HepG2 (cell line): ENCODE data around the gene LBX2. TPM values are rescaled to one million over a fixed set of nuclear protein-coding genes. Genes with fewer than 3 reads are reported as not detected.

Source experiments
- CHD4 ChIP-seq: fragments of 200-600 bp; sonication (generic); IDR thresholded peaks from 2 replicates; pipeline ENCODE4 v1.7.0; 2017; ENCODE audit warnings: mild to moderate bottlenecking, low read length, borderline replicate concordance
- DNMT1 ChIP-seq: sonication (generic); formaldehyde crosslinking; IDR thresholded peaks from 2 replicates; pipeline ENCODE4 v1.5.1; 2020; ENCODE audit warnings: mild to moderate bottlenecking, missing genetic modification reagents
- FOSL1 ChIP-seq: sonication (generic); formaldehyde crosslinking; IDR thresholded peaks from 2 replicates; pipeline ENCODE4 v1.9.0; 2021; ENCODE audit warnings: missing genetic modification reagents, borderline replicate concordance
- FOXO4 ChIP-seq: sonication (generic); formaldehyde crosslinking; conservative IDR thresholded peaks from 2 replicates; pipeline ENCODE4 v1.8.1; 2023; ENCODE audit warnings: missing genetic modification reagents
- HMGXB4 ChIP-seq, 2 experiments: sonication (generic) in 1 of 2; formaldehyde crosslinking in 1 of 2; IDR thresholded peaks; 2 replicates each; pipeline versions ENCODE4 v1.4.0 to v1.6.1; 2018 to 2020; ENCODE audit warnings: missing genetic modification reagents in 2 of 2, borderline replicate concordance in 1 of 2, low read depth in 1 of 2, mild to moderate bottlenecking in 1 of 2, missing biosample characterization in 1 of 2
- KLF16 ChIP-seq, 2 experiments: sonication (generic) in 1 of 2; formaldehyde crosslinking in 1 of 2; IDR thresholded peaks; 2 replicates each; pipeline versions ENCODE4 v1.6.1 to v1.8.0; 2016 to 2023; ENCODE audit warnings: missing genetic modification reagents in 2 of 2, missing compliant biosample characterization in 1 of 2
- MAFF ChIP-seq: IDR thresholded peaks from 2 replicates; pipeline ENCODE4 v1.6.1; 2011; ENCODE audit warnings: low read depth, low read length, improper control_type of control experiment
- MEF2D ChIP-seq: sonication (generic); formaldehyde crosslinking; IDR thresholded peaks from 2 replicates; pipeline ENCODE4 v1.5.1; 2020; ENCODE audit warnings: mild to moderate bottlenecking, missing genetic modification reagents
- NR2F6 ChIP-seq, 2 experiments: IDR thresholded peaks; 2 replicates each; pipeline ENCODE4 v1.6.1; 2016; ENCODE audit warnings: antibody characterized with exemption in 1 of 2, mild to moderate bottlenecking in 1 of 2
- TAF1 ChIP-seq: sonication (generic); formaldehyde crosslinking; IDR thresholded peaks from 2 replicates; pipeline ENCODE4 v1.4.0; 2020; ENCODE audit warnings: missing genetic modification reagents
- TGIF2 ChIP-seq: IDR thresholded peaks from 2 replicates; pipeline ENCODE4 v1.6.1; 2016; ENCODE audit warnings: control low read depth, missing compliant biosample characterization
- ZBTB2 ChIP-seq: sonication (generic); formaldehyde crosslinking; IDR thresholded peaks from 2 replicates; pipeline ENCODE4 v1.8.0; 2022; ENCODE audit warnings: low read depth, missing genetic modification reagents
- ZFAT ChIP-seq: sonication (generic); formaldehyde crosslinking; conservative IDR thresholded peaks from 2 replicates; pipeline ENCODE4 v1.8.1; 2023; ENCODE audit warnings: missing genetic modification reagents, inconsistent platforms
- ZHX1 ChIP-seq: sonication (generic); formaldehyde crosslinking; IDR thresholded peaks from 2 replicates; pipeline ENCODE4 v1.8.1; 2022; ENCODE audit warnings: low read depth, mild to moderate bottlenecking, missing genetic modification reagents
- ZNF10 ChIP-seq: sonication (generic); formaldehyde crosslinking; IDR thresholded peaks from 2 replicates; pipeline ENCODE4 v1.4.0; 2020; ENCODE audit warnings: mild to moderate bottlenecking, low read depth, missing genetic modification reagents, borderline replicate concordance
- ZNF235 ChIP-seq: sonication (generic); formaldehyde crosslinking; IDR thresholded peaks from 2 replicates; pipeline ENCODE4 v1.8.1; 2023; ENCODE audit warnings: mild to moderate bottlenecking, missing genetic modification reagents, borderline replicate concordance
- ZNF251 ChIP-seq: sonication (generic); formaldehyde crosslinking; IDR thresholded peaks from 2 replicates; pipeline ENCODE4 v1.9.0; 2021; ENCODE audit warnings: mild to moderate bottlenecking, missing genetic modification reagents
- ZNF253 ChIP-seq: sonication (generic); formaldehyde crosslinking; IDR thresholded peaks from 2 replicates; pipeline ENCODE4 v1.8.0; 2022; ENCODE audit warnings: mild to moderate bottlenecking, missing genetic modification reagents, borderline replicate concordance
- ZNF569 ChIP-seq: sonication (generic); formaldehyde crosslinking; IDR thresholded peaks from 2 replicates; pipeline ENCODE4 v1.5.0; 2020; ENCODE audit warnings: mild to moderate bottlenecking, missing genetic modification reagents, moderate library complexity, borderline replicate concordance
- ZNF746 ChIP-seq: sonication (generic); formaldehyde crosslinking; IDR thresholded peaks from 2 replicates; pipeline ENCODE4 v1.8.0; 2022; ENCODE audit warnings: mild to moderate bottlenecking, missing genetic modification reagents
- ZNF83 ChIP-seq: sonication (generic); formaldehyde crosslinking; IDR thresholded peaks from 2 replicates; pipeline ENCODE4 v1.4.0; 2020; ENCODE audit warnings: missing genetic modification reagents, mild to moderate bottlenecking, borderline replicate concordance
- ZNF879 ChIP-seq: sonication (generic); formaldehyde crosslinking; IDR thresholded peaks from 2 replicates; pipeline ENCODE4 v1.8.1; 2023; ENCODE audit warnings: missing genetic modification reagents
- polyA plus RNA-seq, 8 experiments: library from polyadenylated mRNA; depleted of rRNA in 3 of 8; stranded (reverse) in 7 of 8; unstranded in 1 of 8; fragments of >200 nt; fragmentation: Illumina TruSeq in 4 of 8; extraction: Trizol in 4 of 8; gene quantifications; 2 replicates each; pipeline versions ENCODE4 v1.2.1 to v1.2.3, GENCODE V29; 2011 to 2016; ENCODE audit warnings: low read depth in 4 of 8, missing spikeins in 1 of 8, mixed read lengths in 1 of 8; ENCODE audit not compliant: insufficient read depth in 1 of 8
- total RNA-seq, 5 experiments: library from RNA; depleted of rRNA; stranded (reverse); fragments of >200 nt; fragmentation: Illumina TruSeq; extraction: Trizol; gene quantifications; 2 replicates each; pipeline ENCODE4 v1.2.3, GENCODE V29; 2016; ENCODE audit warnings: low read depth in 1 of 5

LBX2 gene
- total and polyA plus RNA-seq, 2 of the 13 experiments (the other 11 are each of a cell fraction or from before 2014, with no cell fraction given) = 6.4 to 8.1 TPM

- TF ChIP-seq ZBTB2 (CRISPR knock-in tag) = no peak
- TF ChIP-seq CHD4 = no peak
- no peak for TF ChIP-seq FOXO4 (CRISPR knock-in tag)
- TF ChIP-seq ZNF251 (CRISPR knock-in tag) = no peak
- TF ChIP-seq MEF2D (CRISPR knock-in tag) = no peak
- no peak for TF ChIP-seq ZFAT (CRISPR knock-in tag)
- TF ChIP-seq ZNF235 = 0 out of 2 replicates have a peak, but pooled peaks have one; percentile 40
- no peak for TF ChIP-seq KLF16 (CRISPR knock-in tag; IDR thresholded peaks at IDR 0.05)
- no peak for TF ChIP-seq ZNF569
- TF ChIP-seq ZNF746 (CRISPR knock-in tag) = no peak
- peak; percentile 43; the same call in 1 of the 2 replicates for TF ChIP-seq ZHX1 (CRISPR knock-in tag)
- no peak for TF ChIP-seq FOSL1 (CRISPR knock-in tag)
- no peak for TF ChIP-seq MAFF
- 0 out of 2 replicates have a peak, but pooled peaks have one; percentile 41 for TF ChIP-seq ZNF83
- no peak for TF ChIP-seq TGIF2 (CRISPR knock-in tag)
- no peak for TF ChIP-seq NR2F6 (IDR thresholded peaks at IDR 0.05)
- TF ChIP-seq NR2F6 (CRISPR knock-in tag; IDR thresholded peaks at IDR 0.05) = no peak
- no peak for TF ChIP-seq DNMT1 (CRISPR knock-in tag)
- TF ChIP-seq ZNF10 (CRISPR knock-in tag) = no peak
- TF ChIP-seq ZNF253 (CRISPR knock-in tag) = no peak
- no peak for TF ChIP-seq ZNF879 (CRISPR knock-in tag)
- no peak for TF ChIP-seq TAF1 (CRISPR knock-in tag)
- peak in 1 of 2 experiments; percentile 16; a peak in 1 of 4 replicates for TF ChIP-seq HMGXB4 (CRISPR knock-in tag; IDR thresholded peaks at IDR 0.05; ENCODE audit: borderline replicate concordance in 1 of 2, low read depth in 1 of 2)
These were observed 38.0 kb downstream of the LBX2 start (continued) for GRCh38 chr2:74461187-74462053.
